ENCODE results near the gene CUBN.

The CUBN gene

GRCh38 chr10:17043586-17043985 lies 86.0 kb downstream of the CUBN start:
- no peak for TF ChIP-seq CTCF (IDR thresholded peaks at IDR 0.05; ENCODE audit: insufficient read depth, low read depth, low read length, missing control alignments)
- no peak overlapping the region for H3K4me3 ChIP-seq (ENCODE audit: low read depth, low read length)
- DNase-seq (ENCODE audit: low read depth): no peak

GRCh38 chr10:17041626-17042520 lies 87.7 kb downstream of the CUBN start:
- no peak overlapping the region for H3K4me3 ChIP-seq (ENCODE audit: low read depth, low read length)
- DNase-seq (ENCODE audit: low read depth): no peak
- no peak for TF ChIP-seq CTCF (IDR thresholded peaks at IDR 0.05; ENCODE audit: insufficient read depth, low read depth, low read length, missing control alignments)

DNA sequence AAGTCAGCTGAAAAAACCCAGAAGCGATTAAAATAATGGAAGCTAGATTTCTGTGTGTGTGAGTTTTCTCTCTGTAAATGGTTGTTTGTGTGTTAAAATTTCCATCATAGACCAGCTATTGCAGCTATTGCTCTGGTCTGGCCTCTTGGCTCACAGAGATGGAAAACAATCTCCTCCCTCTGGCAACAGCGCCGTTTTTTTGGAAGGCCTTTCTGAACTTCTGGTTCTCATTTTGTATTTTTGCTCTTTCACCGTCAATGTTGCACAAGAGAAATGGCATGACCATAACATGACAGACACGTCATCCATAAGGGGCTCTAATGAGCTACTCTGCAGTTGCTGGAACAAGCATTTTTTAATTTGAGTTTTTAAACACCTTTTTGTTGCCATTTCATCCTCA lies 91.0 kb downstream of the CUBN start:
- TF ChIP-seq CTCF (IDR thresholded peaks at IDR 0.05; ENCODE audit: insufficient read depth, low read depth, low read length, missing control alignments): no peak
- DNase-seq (ENCODE audit: low read depth): no peak
- H3K4me3 ChIP-seq (ENCODE audit: low read depth, low read length): no peak overlapping the region

GRCh38 chr10:17037910-17038309 lies 91.7 kb downstream of the CUBN start:
- TF ChIP-seq CTCF (IDR thresholded peaks at IDR 0.05; ENCODE audit: insufficient read depth, low read depth, low read length, missing control alignments): no peak
- DNase-seq (ENCODE audit: low read depth): no peak
- H3K4me3 ChIP-seq (ENCODE audit: low read depth, low read length): no peak overlapping the region

- no peak overlapping the region for H3K4me3 ChIP-seq (ENCODE audit: low read depth, low read length)
- TF ChIP-seq CTCF (IDR thresholded peaks at IDR 0.05; ENCODE audit: insufficient read depth, low read depth, low read length, missing control alignments): no peak
- DNase-seq (ENCODE audit: low read depth): no peak
These were observed 94.2 kb downstream of the CUBN start for GRCh38 chr10:17035446-17035845.

GRCh38 chr10:17033529-17034260 lies 95.9 kb downstream of the CUBN start:
- no peak for DNase-seq (ENCODE audit: low read depth)
- H3K4me3 ChIP-seq (ENCODE audit: low read depth, low read length): no peak overlapping the region
- no peak for TF ChIP-seq CTCF (IDR thresholded peaks at IDR 0.05; ENCODE audit: insufficient read depth, low read depth, low read length, missing control alignments)
